Measurements from ENCODE around the gene ASB2.
A peak's percentile ranks its signal among the peaks of the same experiment; 100 is the strongest.

The ASB2 gene

DNA sequence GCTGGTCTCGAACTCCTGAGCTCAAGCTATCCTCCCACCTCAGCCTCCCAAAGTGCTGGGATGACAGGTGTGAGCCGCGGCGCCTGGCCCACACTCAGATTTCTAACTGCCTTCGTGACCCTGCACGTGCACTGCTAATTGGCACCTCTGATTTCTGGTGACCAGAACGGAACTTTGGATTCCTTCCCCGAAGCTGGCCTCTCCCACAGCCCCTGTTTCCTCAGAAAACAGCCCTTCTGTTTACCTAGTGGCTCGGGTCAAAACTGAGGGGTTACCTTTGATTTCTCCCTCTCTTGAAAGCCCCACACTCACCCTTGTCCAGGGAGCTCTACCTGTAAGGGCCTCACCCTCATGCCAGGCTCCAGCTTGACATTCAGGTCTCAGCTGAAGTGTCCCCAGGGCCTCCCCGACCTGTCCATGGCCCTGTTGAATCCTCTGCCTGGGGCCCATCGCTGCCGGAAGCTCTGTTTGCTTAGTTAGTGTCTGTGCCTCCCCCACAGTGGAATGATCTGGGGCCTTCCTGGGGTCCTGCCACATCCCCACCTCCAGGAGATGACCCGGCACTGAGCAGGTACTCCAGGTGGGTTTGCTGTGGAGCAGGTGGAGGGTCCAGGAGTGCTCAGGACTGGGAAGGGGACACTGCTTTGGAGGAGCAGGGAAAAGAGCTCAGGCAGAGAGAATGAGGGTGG is 73.6 kb downstream of the ASB2 start:
- no peak for DNase-seq (ENCODE audit: low read depth in 2 of 2)

DNA sequence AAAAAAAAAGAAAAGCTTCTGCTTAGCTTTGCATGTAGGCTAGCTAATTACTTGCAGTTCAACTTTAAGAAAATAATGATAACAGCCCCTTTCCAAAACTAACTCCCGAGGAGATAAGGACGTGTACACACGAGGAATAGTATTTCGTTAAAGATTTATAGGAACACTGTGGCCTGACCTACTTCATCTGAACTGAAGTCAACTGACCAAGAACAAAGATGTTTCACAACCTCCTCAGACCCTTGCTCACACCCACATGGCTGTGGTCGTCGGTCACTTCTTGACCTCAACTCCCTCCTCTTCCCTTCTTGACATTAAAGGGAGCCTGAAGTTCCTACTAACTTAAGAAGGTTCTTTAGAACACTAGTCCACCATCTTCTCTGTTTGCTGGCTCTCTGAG is 74.6 kb downstream of the ASB2 start:
- DNase-seq (ENCODE audit: low read depth in 2 of 2), result no peak

DNA sequence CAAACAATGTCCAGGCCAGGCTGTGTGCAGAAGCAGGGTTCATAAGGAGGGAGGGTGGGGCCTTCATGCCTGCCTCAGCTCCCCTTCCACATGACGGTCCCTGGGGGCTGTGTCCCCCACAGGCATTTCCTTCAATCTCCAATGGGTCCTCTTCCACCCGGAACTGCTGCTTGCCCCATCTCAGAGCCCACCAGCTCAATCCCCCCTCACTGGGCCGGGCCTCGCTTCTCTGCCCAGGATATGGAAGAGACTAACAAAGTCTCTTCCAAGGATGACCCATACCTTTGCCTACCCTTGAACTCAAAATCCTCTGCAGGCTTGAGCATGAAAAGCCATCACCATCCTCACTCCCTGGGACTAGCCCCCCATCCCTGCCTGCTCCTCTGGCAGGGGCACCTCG is 77.6 kb downstream of the ASB2 start:
- no peak for DNase-seq (ENCODE audit: low read depth in 2 of 2)

DNA sequence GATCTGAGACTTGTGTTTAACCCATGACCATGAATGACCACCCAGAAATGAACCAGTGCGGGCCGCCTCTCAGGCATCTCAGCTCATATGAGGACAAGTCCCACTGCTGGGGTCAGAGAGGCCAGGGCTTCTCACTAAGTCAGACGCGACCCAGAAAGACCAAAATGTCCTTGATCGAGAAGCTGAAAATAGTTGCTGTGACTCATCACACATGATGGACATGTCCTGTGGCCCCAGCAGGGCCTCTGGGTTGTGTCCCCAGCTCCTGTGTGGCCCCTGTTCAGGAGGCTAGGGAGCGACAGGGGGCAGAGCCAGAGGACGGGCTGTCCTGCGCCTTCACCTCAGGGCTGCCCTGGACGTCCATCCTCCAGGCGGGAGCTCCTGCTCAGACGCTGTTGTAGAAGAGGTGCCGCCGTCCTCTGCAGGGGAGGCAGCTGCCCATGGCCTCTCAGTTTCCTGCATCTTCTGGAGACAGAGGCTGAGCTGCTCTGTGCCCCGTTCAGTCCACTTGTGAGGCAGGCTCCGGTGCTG is 78.2 kb downstream of the ASB2 start:
- no peak for DNase-seq (ENCODE audit: low read depth in 2 of 2)

DNA sequence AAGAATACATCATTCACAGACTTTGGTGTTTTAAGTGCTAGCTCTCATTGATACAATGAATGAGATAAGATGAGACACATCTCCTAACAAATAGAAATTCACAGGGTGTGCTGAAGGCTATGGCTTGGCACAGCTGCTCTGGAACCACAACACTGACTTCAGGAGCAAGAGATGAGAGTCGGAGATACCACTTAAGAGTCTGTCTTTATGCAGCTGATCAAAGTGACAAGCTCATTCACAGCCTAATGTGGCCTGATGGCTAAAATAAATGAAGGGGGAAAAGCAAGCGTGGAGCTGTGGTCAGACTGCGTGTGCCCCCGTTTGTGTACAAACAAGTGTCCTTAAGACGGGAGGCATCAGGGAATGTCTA is 78.9 kb downstream of the ASB2 start:
- DNase-seq (ENCODE audit: low read depth in 2 of 2), result no peak

DNA sequence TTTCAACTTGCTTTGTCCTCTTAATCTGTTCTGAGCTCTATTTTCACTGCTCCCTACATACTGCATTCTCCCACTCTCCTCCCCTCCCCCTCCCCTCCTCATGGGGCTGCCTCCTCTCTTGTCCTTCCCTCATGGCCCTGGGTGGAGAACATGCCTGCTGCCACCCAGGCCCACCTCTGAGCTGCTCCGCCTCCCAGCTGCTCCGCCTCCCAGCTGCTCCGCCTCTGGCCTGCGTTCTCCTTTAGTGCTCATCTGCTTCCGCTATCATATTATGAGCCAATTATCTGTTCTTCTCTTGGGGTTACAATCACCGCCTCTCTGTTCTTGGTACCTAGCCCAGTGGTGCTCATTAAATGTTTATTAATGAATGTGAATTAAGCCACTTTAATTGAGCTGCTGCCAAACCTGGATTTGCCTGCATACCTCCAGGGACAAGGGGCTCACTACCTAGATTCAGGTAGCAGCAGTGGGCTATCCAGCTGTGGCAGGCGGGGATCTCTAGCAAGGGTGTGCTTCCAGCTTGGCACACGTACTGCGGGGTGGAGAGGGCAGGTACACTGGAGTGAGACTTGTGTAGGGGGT is 81.3 kb downstream of the ASB2 start:
- DNase-seq (ENCODE audit: low read depth in 2 of 2), result no peak

DNA sequence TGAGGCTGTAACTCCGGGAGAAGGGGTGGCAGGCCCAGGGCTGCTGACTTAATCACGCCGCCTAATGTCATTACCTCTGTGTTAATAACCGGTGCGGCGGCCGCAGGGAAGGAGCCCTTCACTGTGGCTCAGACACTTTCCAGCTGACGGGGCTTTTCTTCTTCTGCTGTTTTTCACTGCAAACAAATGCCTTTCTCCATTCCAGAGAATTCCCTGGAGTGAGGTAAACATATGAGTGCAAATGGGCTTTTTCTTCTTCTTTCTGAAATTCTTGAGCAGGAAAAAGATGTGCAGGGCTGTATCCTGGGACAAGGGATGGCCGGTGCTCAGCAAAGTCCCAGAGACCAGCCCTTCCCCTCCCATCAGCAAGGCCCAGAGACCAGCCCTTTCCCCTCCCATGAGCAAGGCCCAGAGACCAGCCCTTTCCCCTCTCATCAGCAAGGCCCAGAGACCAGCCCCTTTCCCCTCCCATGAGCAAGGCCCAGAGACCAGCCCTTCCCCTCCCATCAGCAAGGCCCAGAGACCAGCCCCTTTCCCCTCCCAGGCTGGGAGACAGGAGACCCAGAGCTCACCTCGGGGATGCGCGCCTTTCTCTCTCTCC is 82.6 kb downstream of the ASB2 start:
- no peak for DNase-seq (ENCODE audit: low read depth in 2 of 2)

DNA sequence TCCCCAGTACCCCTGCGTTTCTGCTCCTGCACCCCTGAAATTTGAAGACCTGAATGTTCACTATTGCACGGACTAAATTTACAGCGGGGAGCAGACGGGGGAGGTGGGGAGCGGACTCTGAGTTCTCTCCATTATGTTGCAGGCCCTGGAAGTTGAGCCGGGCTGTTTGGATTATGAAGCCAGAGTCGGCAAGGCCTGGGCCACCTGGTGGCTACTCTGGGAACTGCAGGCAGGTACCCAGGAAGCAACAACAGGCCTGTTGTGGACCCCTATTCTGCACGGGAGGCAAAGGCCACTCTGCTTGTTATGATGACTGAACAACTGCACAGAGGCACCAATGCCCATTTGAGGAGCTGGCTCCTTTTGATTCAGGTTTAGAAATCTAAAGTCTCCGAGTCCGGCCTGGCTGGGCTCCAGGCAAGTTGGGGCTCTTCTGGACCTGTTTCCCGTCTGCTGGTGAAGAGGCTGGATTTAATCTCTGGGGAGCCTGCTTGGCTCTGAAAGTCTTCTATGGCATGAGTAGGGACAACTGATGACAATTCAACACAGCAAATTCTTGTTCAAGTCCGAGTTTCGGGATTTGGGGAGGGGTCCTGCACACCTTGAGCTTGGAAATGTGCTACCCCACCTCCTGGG is 83.3 kb downstream of the ASB2 start:
- peak; percentile 36 to 52 for DNase-seq (ENCODE audit: low read depth in 2 of 2)

DNA sequence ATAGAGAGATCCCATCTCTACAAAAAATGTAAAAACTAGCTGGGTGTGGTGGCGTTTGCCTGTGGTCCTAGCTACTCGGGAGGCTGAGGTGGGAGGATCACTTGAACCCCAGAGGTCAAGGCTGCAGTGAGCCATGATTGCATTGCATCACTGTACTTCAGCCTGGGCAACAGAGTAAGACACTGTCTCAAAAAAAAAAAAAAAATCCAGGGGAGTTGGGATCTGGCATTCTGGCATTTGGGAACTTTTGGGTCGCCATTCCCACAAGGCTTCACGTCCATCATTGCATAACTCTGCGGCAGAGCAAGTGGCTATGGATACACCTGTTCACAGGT is 83.9 kb downstream of the ASB2 start:
- no peak for DNase-seq (ENCODE audit: low read depth in 2 of 2)

DNA sequence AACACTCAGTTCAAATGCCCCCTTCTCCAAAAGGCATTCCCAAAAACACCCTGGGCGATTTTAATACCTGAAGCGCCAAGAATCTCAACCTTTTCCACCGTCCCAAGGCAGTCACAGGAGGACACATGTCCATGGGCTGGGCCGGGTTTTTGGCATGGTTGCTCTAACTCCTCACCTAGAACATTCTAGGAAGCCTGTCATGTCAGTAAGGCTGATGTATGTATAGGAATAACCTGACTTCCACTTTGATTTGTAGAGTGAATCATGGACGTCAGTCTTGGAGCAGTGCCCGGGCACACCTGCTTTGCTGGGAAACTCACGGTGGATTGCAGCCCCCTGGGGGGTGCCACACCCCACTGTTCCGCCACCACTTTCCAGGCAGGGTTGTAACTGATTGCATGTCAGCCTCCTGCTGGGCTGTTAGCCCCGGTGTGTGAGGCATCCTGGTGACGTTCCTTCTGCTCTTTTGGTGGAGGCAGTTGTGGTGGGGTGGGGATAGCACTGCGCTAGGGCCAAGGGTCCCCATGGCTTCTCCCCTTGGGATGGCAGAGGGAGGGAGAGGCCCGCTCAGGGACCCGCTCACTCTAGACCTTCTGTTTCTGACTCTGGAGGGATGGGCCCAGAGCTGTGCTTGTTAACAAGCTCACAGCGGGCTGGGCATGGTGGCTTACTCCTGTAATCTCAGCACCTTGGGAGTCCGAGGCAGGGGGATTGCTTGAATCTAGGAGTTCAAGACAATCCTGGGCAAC is 84.4 kb downstream of the ASB2 start:
- no peak for DNase-seq (ENCODE audit: low read depth in 2 of 2)

DNA sequence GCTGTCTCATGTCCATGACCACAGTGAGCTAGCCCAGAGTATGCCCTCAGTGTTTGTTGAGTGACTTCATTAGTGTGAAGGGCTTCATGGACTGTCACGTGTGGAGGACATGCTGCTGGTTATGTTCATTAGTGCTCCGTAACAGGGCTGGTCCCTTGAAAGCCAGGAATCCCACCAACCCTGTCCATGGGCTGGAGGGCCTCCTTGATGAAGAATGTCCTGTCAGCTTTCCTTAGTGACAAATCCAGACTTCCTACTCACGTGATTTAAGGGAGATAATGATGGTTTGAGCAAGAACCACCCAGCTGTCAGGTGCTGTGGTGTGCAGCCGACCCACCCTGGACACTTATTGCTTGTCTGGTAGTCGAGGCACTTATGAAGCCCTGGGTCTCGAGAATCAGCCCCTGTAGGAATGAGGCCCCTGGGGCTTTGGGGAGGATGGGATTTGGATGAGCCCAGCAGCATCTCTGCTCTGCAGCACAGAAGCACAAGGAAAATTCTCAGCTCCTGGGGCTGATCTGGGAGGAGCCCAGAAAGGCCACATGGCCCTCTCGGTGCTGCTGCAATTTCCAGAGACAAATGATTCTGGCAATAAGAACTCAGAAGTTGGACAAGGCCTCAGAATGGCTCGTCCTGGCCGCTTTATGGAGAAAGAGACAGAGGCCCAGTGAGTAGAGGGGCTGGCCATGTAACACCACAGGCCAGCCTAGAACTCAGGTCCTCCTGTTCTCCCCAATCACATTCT is 86.5 kb downstream of the ASB2 start:
- no peak for DNase-seq (ENCODE audit: low read depth in 2 of 2)

DNA sequence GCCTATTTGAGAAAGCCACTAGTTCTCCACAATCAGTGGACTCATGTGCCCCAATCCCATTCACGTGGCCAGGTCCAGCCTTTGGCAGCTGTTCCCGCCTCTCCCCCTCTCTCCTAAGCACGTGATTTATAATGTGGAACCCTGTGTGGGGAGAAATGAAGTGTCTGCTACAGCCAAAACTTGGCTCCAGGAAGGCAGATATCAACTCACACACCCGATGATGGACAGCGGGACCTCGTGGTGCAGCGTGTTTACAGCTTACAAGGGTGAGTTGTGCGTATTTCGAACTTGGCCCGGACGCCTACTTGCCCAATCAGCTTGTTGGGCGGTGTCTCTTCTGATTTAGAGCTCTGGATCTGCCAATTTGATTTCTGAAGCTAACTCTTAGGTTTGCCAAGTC is 87.4 kb downstream of the ASB2 start:
- DNase-seq (ENCODE audit: low read depth in 2 of 2), result no peak

DNA sequence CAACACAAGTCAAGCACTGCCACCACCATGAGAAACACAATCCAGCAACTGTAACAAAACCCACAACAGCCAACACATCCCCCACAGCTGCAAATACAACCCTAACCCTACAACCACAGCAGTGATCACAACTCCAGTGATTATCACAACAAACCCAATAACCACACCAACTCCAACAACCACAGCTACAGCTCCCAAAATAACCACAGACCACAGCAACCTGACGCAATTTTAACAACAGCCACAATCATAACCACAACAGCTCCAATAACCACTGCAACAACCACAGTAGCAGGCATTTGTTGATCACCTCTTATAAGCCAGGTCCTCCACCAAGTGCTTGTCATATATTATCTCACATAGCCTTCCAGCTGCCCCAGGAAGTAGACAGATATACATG is 91.4 kb downstream of the ASB2 start:
- no peak for DNase-seq (ENCODE audit: low read depth in 2 of 2)

All from stimulated activated CD4-positive, alpha-beta T cell treated with anti-CD3 and anti-CD28 coated beads, Interleukin-15, amount 100 ng/mL, for 48 hours (primary cell).